ENCODE measurements around the gene CBLB. TPM values are rescaled to one million over a fixed set of nuclear protein-coding genes. Genes with fewer than 3 reads are reported as not detected.

CBLB gene
- total and polyA plus RNA-seq, 2 of the 4 experiments (the other 2 are of a cell fraction), result 10.1 to 20.1 TPM

DNA sequence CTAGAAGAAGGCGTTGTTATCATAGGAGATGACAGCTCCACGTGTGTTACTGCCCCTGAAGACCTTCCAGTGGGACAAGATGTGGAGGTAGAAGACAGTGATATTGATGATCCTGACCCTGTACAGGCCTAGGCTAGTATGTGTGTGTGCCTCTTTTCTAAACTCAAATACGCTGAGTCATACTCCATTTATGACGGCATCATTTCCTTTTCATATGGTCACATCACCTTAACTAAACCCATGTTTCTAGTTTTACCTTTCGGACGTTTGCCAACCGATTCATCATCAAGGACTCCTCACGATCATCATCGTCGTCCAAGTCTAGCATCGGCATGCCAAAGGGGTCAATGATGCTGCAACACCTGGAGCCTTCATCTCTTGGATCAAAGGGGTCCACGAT lies 149.0 kb downstream of the CBLB start:
- no peak overlapping the region for H3K18ac ChIP-seq (ENCODE audit: low read depth, low read length)
- ChIA-PET CTCF (no interaction called here), POLR2A (ENCODE audit: unreplicated experiment) (no interaction called here)
- no peak overlapping the region for H2BK15ac ChIP-seq (ENCODE audit: low read depth, low read length)
- no peak overlapping the region for H2AK9ac ChIP-seq (replicated peaks; ENCODE audit: low read depth, low read length, poor library complexity)
- ATAC-seq (ENCODE audit: low read depth) (no peak), DNase-seq (no peak)
- intact Hi-C loops (cut with micrococcal nuclease) (no loop called here), dilution Hi-C loops (cut with HindIII; ENCODE audit: low sequenced_read_pairs, unreplicated experiment) (no loop called here), in situ Hi-C loops (cut with MboI; ENCODE audit: low sequenced_read_pairs) (no loop called here)
- no peak overlapping the region for H4K5ac ChIP-seq (ENCODE audit: low read depth, low read length)
- H3K9me3 ChIP-seq (ENCODE audit: control insufficient read depth, insufficient read depth, low read length), result no peaks in the 10 kb centered on the region
- 92% methylated on average over 2 of the region's 12 CpGs; no CpG with 5 or more reads in 1 of the 2 experiments for WGBS, 2 experiments (ENCODE audit: extremely low coverage in 2 of 2, insufficient read length in 1 of 2)
- no peaks in the 10 kb centered on the region for H3K79me1 ChIP-seq (ENCODE audit: low read depth in 1 of 2, low read length in 2 of 2)
- H3K9me1 ChIP-seq (ENCODE audit: insufficient read depth, low read length), result no peaks in the 10 kb centered on the region
- no peak overlapping the region; the same call in 1 of the 2 replicates for H2AK5ac ChIP-seq (ENCODE audit: low read depth, low read length)
- no peak overlapping the region for H2BK5ac ChIP-seq (ENCODE audit: low read depth, low read length, poor library complexity, severe bottlenecking)
- no peak overlapping the region for H3K14ac ChIP-seq (replicated peaks; ENCODE audit: low read depth, low read length)
- H3K56ac ChIP-seq (ENCODE audit: extremely low read depth, insufficient read depth, low read length), result no peak overlapping the region
- H3K27ac ChIP-seq (ENCODE audit: insufficient read depth, low read length), result no peak overlapping the region
- H3K36me3 ChIP-seq (ENCODE audit: control insufficient read depth, insufficient read depth, low read length), result peaks cover 10% of the 10 kb centered on the region
- H4K8ac ChIP-seq (ENCODE audit: low read depth in 2 of 2, low read length in 2 of 2), result no peak overlapping the region
- H3K27me3 ChIP-seq (ENCODE audit: control insufficient read depth, insufficient read depth, low read length), result no peaks in the 10 kb centered on the region
- H3K9ac ChIP-seq (ENCODE audit: low read depth, low read length), result no peak overlapping the region
- no peak overlapping the region for H2BK120ac ChIP-seq (ENCODE audit: low read depth, low read length)
- no peak for TF ChIP-seq MXI1 (IDR thresholded peaks at IDR 0.05; ENCODE audit: borderline replicate concordance, low read depth, low read length)
- TF ChIP-seq POLR2A (IDR thresholded peaks at IDR 0.05; ENCODE audit: low read depth, low read length), result no peak
- TF ChIP-seq, protein P1, sequence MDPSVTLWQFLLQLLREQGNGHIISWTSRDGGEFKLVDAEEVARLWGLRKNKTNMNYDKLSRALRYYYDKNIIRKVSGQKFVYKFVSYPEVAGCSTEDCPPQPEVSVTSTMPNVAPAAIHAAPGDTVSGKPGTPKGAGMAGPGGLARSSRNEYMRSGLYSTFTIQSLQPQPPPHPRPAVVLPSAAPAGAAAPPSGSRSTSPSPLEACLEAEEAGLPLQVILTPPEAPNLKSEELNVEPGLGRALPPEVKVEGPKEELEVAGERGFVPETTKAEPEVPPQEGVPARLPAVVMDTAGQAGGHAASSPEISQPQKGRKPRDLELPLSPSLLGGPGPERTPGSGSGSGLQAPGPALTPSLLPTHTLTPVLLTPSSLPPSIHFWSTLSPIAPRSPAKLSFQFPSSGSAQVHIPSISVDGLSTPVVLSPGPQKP (IDR thresholded peaks at IDR 0.05; ENCODE audit: borderline replicate concordance, low read depth, low read length), result no peak
- TF ChIP-seq RFX5 (IDR thresholded peaks at IDR 0.05; ENCODE audit: low read depth, low read length), result no peak
- no peak for TF ChIP-seq CEBPB (IDR thresholded peaks at IDR 0.05; ENCODE audit: low read depth, low read length)
- TF ChIP-seq, protein P2, sequence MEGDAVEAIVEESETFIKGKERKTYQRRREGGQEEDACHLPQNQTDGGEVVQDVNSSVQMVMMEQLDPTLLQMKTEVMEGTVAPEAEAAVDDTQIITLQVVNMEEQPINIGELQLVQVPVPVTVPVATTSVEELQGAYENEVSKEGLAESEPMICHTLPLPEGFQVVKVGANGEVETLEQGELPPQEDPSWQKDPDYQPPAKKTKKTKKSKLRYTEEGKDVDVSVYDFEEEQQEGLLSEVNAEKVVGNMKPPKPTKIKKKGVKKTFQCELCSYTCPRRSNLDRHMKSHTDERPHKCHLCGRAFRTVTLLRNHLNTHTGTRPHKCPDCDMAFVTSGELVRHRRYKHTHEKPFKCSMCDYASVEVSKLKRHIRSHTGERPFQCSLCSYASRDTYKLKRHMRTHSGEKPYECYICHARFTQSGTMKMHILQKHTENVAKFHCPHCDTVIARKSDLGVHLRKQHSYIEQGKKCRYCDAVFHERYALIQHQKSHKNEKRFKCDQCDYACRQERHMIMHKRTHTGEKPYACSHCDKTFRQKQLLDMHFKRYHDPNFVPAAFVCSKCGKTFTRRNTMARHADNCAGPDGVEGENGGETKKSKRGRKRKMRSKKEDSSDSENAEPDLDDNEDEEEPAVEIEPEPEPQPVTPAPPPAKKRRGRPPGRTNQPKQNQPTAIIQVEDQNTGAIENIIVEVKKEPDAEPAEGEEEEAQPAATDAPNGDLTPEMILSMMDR (conservative IDR thresholded peaks at IDR 0.05; ENCODE audit: low read depth, low read length), result no peak
- peak; percentile 89 for TF ChIP-seq NFE2L2 (IDR thresholded peaks at IDR 0.05; ENCODE audit: low read depth, low read length)
- TF ChIP-seq RAD21 (IDR thresholded peaks at IDR 0.05; ENCODE audit: low read length), result no peak
- TF ChIP-seq SMC3 (IDR thresholded peaks at IDR 0.05; ENCODE audit: low read depth, low read length), result no peak
- no peak for TF ChIP-seq RCOR1 (IDR thresholded peaks at IDR 0.05; ENCODE audit: insufficient replicate concordance, low read length)
- TF ChIP-seq MAFK (IDR thresholded peaks at IDR 0.05; ENCODE audit: low read depth, low read length), result peak; percentile 50
- TF ChIP-seq BHLHE40 (IDR thresholded peaks at IDR 0.05; ENCODE audit: low read depth, low read length), result no peak
- TF ChIP-seq FOS (IDR thresholded peaks at IDR 0.05; ENCODE audit: low read depth, low read length), result no peak
- TF ChIP-seq MAZ (IDR thresholded peaks at IDR 0.05; ENCODE audit: borderline replicate concordance, low read depth, low read length), result no peak
- no peak for TF ChIP-seq CHD1 (IDR thresholded peaks at IDR 0.05; ENCODE audit: low read depth, low read length)
- H3K4me3 ChIP-seq (ENCODE audit: insufficient read depth, low read depth, low read length), result no peak overlapping the region
- no peaks in the 10 kb centered on the region for H3K4me1 ChIP-seq (ENCODE audit: control insufficient read depth, insufficient read depth, low read length)
- no peak overlapping the region for H2BK20ac ChIP-seq (ENCODE audit: low read depth, low read length)
- H2AFZ ChIP-seq (replicated peaks; ENCODE audit: low read length, poor library complexity), result no peak overlapping the region
- no TSS peak for BruUV-seq (replicated peaks)
- no peaks in the 10 kb centered on the region for H4K20me1 ChIP-seq (ENCODE audit: insufficient read depth, low read length)
- no peak overlapping the region for H3K4me2 ChIP-seq (ENCODE audit: low read depth, low read length)
- no peak overlapping the region for H3K4ac ChIP-seq (ENCODE audit: low read depth, low read length)
- H4K91ac ChIP-seq (ENCODE audit: insufficient read depth, low read depth, low read length), result no peak overlapping the region
- H3K23ac ChIP-seq (ENCODE audit: low read depth, low read length), result no peak overlapping the region
